GM12891 (cell line): ENCODE measurements around the gene SSTR1.

Source experiments
- PAX5 ChIP-seq: IDR thresholded peaks from 2 replicates; pipeline ENCODE4 v1.6.1; 2011; ENCODE audit warnings: low read length, moderate library complexity, mild to moderate bottlenecking; ENCODE audit not compliant: insufficient read depth, severe bottlenecking
- POLR2A ChIP-seq: IDR thresholded peaks from 2 replicates; pipeline ENCODE4 v1.6.1; 2011; ENCODE audit warnings: low read depth, low read length, control low read depth
- POLR2AphosphoS5 ChIP-seq: IDR thresholded peaks from 2 replicates; pipeline ENCODE4 v1.6.1; 2011; ENCODE audit warnings: low read depth, low read length, control low read depth
- POU2F2 ChIP-seq: IDR thresholded peaks from 2 replicates; pipeline ENCODE4 v1.6.1; 2011; ENCODE audit warnings: low read depth, mild to moderate bottlenecking, control low read depth, low read length, moderate library complexity
- SPI1 ChIP-seq: IDR thresholded peaks from 2 replicates; pipeline ENCODE4 v1.6.1; 2011; ENCODE audit warnings: low read depth, low read length, control low read depth
- TAF1 ChIP-seq: IDR thresholded peaks from 2 replicates; pipeline ENCODE4 v1.6.1; 2011; ENCODE audit warnings: low read depth, low read length, control low read depth

DNA sequence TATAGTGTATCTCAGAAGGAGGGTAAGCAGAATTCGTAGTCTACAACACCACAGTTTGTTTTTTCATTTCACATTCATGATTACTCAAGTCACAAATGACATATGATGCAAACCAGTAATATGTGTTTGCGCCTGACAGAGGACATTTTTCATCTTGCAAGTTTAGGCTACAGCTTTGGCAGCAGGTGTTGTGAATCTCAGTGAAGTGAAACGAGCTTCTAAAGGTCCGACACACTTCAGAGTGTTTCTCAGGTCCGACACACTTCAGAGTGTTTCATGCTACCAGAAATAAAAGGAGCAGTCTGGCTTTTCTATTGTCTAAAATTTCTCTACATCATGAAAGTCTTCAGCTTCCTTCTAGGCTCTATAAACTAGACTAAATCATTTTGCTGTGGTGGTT lies 25.5 kb downstream of the SSTR1 start:
- no peak for TF ChIP-seq POLR2A
- no peak for TF ChIP-seq POLR2AphosphoS5
- TF ChIP-seq TAF1: no peak
- TF ChIP-seq SPI1: no peak
- TF ChIP-seq POU2F2: no peak
- no peak for TF ChIP-seq PAX5
